IPS DF 19.7 (cell line): ENCODE results near the gene SAMD9L.

Experiments
- DNase-seq: peaks from one replicate; pipeline ENCODE4 v3.0.0-alpha.2; 2013; ENCODE audit warnings: low read depth, low spot score

The SAMD9L gene

DNA sequence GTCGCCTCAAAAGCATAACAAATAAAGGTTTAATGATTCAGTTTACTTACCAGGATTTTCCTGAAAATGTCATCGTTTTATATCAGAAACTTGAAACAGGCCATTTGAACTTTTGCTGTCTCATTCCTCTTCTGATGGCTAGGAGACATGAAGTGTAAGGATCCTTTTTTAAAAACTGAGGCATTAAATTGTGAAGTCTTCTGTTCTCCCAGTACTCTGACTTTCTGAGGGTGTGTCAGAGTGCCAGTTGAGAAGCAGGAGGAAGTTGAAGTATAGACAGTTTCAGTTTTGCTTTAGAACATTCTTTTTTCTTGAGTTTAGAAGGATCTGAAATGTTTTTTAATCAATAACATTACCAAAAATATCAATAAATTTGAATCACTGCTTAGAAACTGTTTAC lies at the start of gene SAMD9L:
Gene SAMD9L, minus strand, starts transcription at position 242 of the 400 bp plus-strand sequence. CDS start 12,414 bp downstream, outside the sequence.
- DNase-seq = no peak

DNA sequence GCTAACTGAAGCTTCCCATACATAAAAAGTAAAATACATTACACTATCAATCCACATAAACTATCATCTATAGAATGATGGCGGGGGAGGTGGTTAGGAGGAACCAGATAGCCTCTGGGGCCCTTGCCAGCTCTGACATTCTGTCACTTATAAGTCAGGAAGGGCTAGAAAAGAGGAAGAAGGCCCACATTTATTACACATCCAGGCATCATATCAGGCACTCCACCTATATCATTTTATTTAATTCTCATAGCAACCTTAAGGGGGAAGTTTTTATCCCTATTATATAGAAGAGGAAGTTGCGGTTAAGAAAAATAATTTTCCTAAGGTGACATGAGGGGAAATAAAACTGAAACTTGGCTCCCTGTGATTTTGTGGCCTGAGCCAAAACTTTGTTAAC lies 48.2 kb upstream of the SAMD9L start:
- no peak for DNase-seq

DNA sequence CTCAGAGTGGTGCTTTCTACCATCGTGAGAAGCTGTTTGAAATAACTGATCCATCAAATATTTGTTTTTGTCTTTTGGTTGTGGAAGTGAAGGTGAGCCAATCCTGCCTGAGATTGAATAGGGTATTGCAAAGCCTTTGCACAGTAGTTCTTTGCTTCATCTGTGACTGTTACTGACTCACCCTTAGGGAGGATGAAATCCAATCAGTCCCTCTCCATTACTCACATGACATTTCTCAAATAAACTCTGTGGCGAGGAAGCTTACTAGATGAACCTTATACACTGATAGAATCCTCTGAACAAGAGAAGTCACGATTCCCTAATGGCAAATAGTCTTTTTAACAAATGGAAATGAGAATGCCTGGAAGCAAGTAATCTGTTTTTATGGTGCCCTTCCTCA lies 46.2 kb upstream of the SAMD9L start:
- DNase-seq = no peak

DNA sequence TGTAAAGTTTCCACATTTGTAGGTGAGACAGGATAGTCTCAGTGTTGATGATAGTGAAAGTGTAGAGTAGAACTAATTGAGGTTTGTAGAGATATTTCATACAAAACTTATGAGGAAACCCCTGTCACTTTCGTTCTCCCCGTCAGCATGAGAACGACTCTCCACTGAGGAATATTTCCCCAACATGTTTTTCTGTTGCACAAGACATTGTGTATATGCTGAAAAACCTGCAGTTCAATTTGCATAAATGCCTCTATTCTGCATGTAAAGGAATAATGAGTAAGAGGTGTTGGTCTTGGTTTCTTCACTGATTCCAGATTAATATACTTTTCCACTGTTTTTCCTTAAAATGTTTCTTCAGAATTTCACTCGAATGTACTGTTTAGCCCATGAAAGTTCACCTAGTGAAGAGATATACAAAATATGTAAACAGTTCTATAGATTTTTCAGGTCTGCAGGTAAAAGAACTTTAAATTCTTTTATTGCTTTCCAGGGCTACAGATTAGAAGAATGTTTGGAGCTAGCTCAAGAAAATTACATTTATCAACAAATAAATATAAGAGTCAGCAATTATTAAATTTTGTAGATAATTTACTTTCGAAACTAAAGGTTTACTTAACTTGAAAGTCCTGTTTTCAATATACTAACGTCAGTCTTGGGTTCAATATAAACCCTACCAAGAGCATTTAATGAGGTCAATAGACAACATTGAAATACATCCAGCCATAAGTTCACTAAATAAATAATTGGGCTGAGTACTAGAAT lies 40.9 kb upstream of the SAMD9L start:
- no peak for DNase-seq

DNA sequence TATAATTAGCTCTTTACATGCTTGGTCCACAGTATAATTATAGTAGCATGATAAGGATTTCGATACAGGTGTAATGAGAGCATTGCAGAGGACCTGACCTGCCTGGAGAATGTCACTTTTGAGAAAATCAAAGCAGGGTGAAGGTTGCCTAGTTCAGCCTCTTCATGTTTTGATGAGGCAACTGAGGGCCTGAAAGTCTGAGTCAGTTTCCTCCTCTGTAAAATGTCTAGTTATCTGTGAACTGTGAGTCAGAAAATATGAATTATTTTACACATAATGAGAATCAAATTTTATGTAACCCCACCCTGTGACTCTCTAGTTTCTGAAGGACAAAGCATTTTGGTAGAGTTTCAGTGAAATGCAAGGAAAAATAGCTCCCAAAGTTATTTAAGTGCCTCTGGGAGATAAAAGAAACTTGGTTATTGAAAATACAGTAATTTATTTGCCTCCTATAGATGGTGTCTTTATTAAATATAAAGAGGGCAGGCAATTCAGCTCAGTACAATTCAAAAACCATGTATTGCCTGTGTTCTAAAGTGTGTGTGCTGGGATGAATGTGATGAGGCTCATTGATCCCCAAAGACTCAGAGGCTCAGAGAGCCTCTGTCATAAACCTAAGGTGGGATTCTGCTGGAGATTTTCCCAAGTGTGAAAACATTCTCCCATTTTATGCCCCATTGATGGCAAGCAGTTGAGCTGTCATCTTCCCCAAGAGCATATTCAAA lies 37.3 kb upstream of the SAMD9L start:
- DNase-seq = no peak

DNA sequence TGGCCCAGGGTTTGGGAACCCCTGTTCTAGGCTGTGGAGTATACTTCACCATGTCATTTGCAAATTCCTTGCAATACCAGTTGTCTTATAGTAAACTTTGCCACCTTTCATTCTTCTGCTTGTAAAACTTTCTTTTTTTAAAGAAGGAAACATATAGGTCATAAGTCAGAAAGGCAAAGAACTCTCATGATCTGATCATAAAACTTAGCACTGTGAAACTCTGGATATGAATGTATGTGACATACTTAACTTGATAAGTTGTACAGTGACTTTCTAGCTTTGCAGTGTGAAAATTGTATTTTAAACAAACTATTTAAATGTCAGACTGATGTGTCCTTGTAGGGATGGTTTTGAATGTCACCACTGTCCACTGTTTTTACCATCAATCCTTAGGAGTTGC lies 31.0 kb upstream of the SAMD9L start:
- DNase-seq = no peak

DNA sequence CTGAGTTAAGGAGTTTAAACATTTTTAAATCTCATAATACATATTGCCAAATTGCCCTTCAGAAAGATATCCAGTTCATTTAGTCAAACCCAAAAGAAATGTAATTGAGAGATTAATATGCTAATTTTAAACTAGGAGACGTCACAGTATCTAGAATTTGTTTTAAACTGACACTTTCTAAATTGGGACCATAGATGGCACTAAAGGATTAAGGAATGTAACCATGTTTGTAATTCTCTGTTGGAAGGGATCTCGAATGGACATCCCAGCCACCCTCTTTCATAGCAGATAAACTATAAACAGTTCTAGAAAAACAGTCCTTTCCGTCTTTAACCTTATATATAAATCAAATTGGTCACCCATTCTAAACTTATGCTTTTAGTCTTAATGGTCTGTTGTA lies 30.0 kb upstream of the SAMD9L start:
- DNase-seq = no peak

DNA sequence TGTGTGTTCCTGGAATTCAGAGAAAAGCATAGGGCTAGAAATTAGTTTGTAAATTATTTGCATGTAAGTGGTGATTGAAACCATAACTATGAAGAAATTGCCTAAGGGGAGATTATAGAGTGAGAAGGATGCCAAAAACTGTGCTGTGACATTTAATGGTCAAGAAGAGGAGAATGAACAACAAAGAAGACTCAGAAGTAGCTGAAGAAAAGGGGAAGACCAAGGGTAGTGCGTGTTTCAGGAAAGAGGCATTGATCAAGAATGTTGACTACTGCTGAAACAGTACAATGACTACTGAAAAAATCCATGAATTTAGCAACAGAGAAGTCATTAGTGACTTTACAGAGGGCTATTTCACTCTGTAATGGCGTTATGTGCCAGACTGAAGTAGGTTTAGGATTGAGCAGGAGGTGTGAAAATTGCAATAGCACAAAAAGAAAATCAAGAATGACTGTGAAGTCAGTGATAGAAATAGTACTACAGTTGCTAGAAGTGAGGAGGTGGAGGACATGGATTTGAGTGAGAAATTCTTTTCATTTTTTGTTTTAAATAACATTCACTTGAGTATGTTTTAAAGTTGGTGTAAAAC lies 28.9 kb upstream of the SAMD9L start:
- DNase-seq = no peak

DNA sequence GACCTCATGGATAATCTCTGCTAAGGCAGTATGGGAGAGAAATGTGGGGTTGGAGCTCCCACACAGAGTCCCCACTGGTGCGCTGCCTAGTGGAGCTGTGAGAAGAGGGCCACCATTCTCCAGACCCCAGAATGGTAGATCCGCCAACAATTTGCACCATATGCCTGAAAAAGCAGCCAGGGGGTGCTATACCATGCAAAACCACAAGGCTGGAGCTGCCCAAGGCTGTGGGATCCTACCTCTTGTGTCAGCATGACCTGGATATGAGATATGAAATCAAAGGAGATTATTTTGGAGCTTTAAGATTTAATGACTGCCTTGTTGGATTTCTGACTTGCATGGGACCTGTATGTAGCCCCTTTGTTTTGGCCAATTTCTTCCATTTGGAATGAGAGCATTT lies 27.0 kb upstream of the SAMD9L start:
- no peak for DNase-seq

DNA sequence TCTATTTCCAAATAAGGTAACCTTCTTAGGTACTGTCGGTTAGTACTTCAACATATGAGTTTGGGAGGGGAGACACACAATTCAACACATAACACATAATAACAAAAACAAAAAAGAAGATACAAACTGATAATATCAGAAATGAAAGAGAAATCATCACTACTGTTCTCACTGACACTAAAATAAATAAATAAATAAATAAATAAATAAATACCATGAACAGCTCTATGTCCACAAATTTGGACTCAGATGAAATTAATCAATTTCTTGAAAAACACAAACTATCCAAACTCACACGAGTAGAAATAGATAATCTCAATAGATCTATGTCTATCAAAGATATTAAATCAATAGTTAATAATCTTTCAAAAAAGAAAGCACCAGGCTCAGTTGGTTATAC lies 24.5 kb upstream of the SAMD9L start:
- no peak for DNase-seq

DNA sequence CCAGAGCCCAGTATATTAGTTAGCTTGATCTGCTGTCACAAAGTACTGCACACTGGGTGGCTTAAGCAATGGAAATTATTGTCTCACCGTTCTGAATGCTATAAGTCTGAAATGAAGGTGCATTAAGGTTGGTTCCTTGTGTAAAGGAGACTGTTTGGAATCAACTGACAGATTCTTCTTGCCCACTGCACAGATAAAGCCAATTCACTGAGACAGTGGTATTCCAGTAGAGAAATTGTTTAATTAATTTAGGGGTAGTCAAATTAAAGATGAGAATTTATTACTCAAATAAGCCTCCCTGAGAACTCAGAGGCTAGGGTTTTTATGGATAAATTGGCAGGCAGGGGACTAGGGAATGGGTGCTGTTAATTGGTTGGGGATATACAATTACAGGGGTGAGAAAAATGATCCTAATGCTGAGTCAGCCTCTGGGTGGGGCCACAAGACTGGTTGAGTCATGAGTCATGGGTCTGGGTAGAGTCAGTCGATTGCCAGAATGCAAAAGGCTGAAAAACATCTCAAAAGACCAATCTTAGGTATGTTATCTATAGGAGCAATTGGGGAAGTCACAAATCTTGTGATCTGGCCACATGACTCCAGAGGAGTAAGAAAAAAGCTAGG lies 23.5 kb upstream of the SAMD9L start:
- DNase-seq = no peak

DNA sequence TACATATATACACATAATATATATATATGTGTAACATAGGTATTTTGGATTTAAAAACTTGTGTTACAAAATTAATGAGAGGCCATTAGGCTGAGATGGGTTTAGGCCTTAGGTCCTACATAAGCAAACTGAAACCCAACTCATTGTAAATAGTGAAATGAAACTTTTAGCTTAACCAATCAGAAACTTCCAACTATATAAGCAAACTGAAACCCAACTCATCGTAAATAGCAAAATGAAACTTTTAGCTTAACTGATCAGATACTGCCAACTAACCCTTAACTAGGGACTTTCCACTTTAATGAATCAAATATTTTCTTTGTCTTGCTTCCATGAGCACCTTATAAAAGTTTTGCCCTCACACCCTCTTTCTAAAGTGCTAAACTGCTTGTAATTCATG lies 17.3 kb upstream of the SAMD9L start:
- DNase-seq = no peak

DNA sequence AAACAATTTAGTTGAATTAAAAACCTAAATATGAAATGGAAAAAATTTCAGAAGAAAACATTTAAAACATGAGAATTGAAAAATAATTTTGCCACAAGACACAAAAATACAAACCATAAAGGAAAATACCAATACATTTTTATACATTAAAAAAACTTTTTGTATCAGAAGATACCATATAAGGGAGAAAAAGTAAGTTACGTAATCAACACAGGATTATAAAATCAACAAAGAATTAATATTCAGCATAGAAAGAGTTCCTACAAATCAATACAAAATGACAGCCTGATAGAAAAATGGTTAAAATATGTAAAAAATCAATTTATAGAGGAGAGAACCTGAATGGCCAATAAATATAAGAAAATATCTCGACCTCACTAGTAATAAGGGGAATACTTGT lies 16.6 kb upstream of the SAMD9L start:
- DNase-seq = no peak

DNA sequence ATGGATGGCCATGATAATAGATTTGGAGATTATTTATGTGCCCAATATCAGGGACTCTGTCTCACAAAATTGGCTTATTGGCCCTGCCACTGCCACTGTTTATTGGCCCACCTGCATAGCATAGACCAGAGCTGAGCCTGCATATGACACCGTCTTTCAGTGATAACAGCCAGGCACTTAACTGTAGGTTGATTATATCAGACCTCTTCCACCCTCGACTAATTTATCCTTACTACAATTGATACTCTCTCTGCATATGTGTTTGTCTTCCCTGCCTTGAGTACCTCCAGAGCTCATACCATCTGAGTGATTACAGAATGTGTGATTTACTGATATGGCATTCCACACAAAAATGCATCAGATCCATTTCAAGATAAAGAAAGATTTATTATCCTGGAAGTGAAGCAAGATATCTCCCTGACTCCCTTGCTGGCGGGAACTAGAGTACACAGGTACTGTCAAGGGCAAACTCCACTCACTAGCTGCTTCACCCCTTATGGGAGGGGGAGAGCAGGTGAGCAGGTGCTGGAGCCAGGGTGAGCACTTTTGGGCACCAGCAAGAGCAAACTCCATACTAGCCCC lies 13.1 kb upstream of the SAMD9L start:
- DNase-seq = no peak

DNA sequence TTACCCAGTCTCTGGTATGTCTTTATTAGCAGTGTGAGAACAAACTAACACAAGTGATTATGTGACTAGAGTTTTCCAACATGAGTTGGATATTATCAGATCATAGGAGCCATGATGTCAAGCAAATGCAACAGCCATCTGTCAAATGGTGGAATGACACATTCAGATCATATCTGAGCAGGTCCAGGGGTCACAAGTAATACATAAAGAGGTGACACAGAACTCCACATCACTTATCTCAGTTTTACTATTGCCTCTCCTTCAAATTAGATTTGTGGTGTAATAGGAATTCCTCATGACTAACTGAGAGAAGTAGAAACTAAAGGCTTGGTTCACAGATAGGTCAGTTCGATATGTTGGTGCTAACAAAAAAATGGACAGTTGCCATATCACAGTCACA lies 12.2 kb upstream of the SAMD9L start:
- no peak for DNase-seq

DNA sequence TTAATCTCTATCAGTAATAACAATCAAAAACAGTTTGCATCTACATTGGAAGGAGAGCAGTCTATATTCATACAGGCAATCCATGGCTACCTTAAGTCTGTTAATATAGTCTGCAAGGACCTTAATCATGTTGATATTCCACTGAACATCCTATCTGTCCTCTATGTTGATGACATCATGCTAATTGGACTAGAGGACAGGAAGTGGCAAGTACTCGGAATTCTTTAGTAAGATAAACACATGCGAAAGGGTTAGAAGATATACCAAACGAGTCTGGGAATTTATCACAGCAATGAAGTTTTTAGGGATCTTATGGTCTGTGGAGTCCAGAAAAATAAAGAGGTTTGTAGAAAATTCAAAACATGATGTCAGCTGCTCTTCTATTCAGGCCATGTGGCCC lies 11.3 kb upstream of the SAMD9L start:
- no peak for DNase-seq

DNA sequence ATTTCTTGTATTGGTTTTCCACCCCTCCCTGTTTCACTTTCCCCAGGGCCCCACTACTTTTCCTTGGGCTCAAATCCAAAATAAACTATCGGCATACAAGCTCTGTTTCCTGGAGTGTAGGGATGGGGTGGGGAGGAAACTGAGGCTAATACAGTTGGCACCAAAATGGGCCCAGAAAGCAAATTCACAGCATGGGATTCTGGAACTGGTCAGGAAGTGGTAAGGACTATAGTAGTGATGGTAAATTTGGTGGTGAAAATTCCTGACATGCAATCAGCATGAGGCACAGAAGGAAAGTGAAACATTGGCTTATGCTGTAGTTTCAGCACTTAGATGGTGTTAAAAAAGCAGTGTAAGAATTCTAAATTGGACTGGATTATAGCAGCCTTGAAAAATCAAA lies 8.7 kb upstream of the SAMD9L start:
- DNase-seq = no peak

DNA sequence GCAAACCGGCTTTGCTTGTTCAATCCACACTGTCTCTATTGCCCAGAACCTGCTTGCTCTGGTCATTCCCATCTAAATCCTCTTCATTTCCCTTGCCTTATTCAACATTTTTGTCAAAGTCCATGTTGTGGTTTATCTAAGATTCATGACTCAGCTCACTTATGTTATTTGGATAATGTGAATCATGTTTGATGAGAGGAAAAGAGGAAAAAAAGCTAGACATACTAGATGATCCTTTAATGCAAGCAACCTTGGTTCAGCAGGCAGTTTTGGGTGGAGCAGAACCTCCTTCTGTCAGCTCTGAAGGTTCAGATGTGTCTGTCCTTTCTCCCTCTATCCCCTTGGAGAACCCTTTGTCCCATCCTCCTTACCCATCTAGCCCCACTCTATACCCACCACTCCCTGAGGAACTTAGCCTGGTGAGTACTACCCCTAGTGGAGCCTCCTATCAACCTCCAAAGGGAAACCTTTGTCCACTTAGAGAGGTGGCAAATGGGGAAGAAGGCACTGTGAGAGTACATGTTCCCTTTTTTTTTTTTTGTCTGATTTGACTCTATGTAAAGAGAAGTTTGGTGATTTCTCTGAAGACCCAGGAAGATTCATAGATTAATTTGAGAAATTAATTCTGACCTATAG lies 2.1 kb upstream of the SAMD9L start:
- no peak for DNase-seq

DNA sequence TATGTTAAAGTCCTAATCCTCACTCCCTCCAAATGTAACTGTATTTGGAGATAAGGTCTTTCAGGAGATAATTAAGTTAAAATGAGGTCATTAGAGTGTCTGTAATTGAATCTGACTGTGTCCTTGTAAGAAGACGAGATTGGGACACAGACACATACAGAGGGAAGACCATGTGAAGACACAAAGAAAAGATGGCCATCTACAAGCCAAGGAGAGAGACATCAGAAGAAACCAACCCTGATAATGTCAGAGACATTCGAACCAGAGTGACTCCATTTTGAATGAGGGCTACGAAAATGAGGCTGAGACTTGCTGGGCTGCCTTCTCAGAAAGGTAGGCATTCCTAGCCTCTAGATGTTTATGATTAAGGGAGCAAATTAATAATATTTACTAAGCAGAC lies 542 bp upstream of the SAMD9L start:
- DNase-seq = no peak

DNA sequence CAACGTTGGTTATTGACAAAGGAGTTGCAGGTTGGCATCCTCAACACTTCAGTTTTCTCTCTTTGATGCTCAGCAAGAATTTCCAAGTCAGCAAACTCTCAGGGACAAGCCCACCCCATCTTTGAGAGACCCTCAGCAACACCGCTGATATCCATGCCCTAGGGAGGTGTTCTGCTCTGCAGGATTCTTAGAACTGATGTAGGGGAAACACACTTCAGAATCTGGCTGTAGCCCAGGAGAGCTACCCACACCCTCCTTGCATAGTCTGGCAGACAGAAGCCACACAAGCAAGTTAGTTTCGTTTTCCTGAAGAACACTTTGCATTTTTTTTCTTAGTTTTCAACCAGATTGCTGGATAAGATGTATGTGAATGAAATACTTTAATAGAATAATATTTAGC lies 822 bp downstream of the SAMD9L start:
- no peak for DNase-seq

DNA sequence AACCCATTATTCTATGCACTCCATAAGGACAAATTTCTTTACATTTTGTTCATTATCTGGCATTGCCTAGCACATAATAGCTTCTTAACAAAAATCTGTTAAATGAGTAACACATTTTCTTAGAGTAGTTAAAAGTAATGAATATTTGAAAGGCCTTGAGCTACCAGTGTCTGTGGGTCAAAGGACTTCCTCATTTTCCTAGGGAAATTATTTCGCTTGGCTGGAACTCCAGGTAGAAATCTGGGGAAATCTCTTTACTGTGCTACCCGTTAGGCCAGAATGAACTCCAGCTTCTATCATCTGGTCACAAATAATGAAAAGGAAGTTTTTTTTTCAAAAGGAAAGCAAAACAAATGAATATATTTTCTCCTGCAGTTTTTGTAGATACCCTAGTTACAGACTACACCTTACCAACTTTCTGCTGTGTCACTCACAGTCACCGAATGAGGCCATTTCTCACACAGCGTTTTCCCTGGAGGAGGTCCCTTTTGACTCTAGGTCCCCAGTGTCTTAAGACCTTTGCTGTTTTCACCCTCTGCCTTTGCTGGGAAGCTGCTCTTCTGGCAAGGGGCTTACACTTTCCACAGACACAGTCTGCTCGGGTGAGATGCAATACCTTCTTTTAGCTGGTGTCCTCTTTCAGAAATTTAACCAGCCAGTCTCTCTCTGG lies 1.6 kb downstream of the SAMD9L start:
- DNase-seq = no peak
